ENCODE measurements around the gene STXBP2. TPM values are rescaled to one million over a fixed set of nuclear protein-coding genes. Genes with fewer than 3 reads are reported as not detected.

STXBP2 gene
- 32.1 and 51.8 TPM in 2 replicates for total RNA-seq

GRCh38 chr19:7636691-7637373, at the start of gene STXBP2:
TSS of gene STXBP2 (plus strand) at chr19:7637110. CDS start at chr19:7637150, 40 bp downstream.

DNA sequence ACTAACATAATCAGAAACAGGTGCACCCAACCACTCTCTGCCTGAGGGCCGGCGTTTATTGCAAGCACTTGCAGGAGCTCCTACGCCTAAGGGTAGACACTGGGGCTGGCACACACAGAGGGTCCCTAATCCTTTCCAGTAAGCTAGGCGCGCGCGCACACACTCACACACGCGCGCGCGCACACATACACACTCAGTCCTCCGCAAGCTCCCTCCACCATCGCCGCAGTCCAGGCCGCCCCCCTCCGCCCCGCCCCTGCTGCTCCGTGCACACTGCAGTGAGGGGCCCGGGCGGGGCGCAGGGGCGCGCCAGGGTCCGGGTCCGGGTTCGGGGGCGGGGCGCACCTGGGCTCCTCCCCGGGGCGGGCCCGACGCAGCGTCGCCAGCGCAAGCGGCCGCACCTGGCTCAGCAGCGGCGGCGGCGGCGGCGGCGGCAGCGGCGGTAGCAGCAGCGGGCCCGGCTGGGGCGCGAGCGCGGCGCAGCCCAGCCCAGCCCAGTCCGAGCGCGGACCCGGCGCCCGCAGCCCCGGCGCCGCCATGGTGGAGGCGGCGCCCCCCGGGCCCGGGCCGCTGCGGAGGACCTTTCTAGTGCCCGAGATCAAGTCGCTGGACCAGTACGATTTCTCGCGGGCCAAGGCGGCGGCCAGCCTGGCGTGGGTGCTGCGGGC, 41.3 kb upstream of the STXBP2 start, which contains the start of gene CAMSAP3:
TSS of gene CAMSAP3 (plus strand) at position 398 of the 668 bp plus-strand sequence. CDS start at position 538, 140 bp downstream.

GRCh38 chr19:7629347-7630054, 7.4 kb upstream of the STXBP2 start, which contains the start of the genes PET100 and XAB2:
TSS of gene PET100 (plus strand) at chr19:7629793. CDS start at chr19:7629834, 41 bp downstream.
TSS of gene XAB2 (minus strand) at chr19:7629545. CDS start at chr19:7629527, 18 bp downstream.

GRCh38 chr19:7633698-7634097, 3.2 kb upstream of the STXBP2 start, which contains the start of gene PCP2:
TSS of gene PCP2 (minus strand) at chr19:7633719. CDS start at chr19:7633457, 262 bp downstream.

DNA sequence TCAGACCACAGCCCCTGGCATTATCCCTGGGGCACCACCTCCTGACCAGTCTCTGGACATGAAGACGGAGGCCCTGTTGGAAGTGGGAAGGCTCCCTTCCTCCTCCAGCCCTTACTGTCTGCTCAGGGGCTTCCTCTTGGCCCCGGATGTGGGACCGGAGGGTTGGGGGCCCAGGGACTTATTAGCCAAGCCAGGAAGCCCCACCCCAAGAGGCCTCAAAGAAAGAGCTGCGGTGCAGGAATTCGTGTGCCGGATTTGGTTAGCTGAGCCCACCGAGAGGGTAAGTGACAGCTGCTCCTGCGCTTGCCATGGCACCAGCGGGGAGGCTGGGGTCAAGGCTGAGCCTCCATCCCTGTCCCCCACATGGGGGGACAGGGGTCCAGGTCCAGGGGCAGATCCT, 31.9 kb downstream of the STXBP2 start, which contains the start of gene RETN:
TSS of gene RETN (plus strand) at position 208 of the 400 bp plus-strand sequence. CDS start 278 bp downstream, outside the sequence.

GRCh38 chr19:7676854-7677253, 39.9 kb downstream of the STXBP2 start, which contains the start of gene MCEMP1:
TSS of gene MCEMP1 (plus strand) at chr19:7677090. CDS start at chr19:7677121, 31 bp downstream.

GRCh38 chr19:7680606-7681339, 43.9 kb downstream of the STXBP2 start, which contains the start of gene TRAPPC5:
TSS of gene TRAPPC5 (plus strand) at chr19:7680833. CDS start at chr19:7682254, 1,421 bp downstream.

Other genes with a start within 250 kb of the STXBP2 start
- 1.5 and 6.2 TPM in 2 replicates for gene PEX11G, start 148.1 kb upstream of the STXBP2 start, total RNA-seq
- 6.7 and 10.4 TPM in 2 replicates for gene ZNF358, start 121.0 kb upstream of the STXBP2 start, total RNA-seq
- 3.1 and 4.2 TPM in 2 replicates for gene MCOLN1, start 114.5 kb upstream of the STXBP2 start, total RNA-seq
- gene PNPLA6, start 101.4 kb upstream of the STXBP2 start, total RNA-seq = 61.4 and 80.3 TPM in 2 replicates
- gene CAMSAP3, start 41.2 kb upstream of the STXBP2 start, total RNA-seq = not detected in 2 replicates
- gene XAB2, start 7.6 kb upstream of the STXBP2 start, total RNA-seq = 14.9 and 30.3 TPM in 2 replicates
- gene PET100, start 7.3 kb upstream of the STXBP2 start, total RNA-seq = 9.6 and 14.6 TPM in 2 replicates
- gene PCP2, start 3.4 kb upstream of the STXBP2 start, total RNA-seq = not detected in 2 replicates
- gene RETN, start 31.9 kb downstream of the STXBP2 start, total RNA-seq = not detected in 2 replicates
- not detected in 2 replicates for gene MCEMP1, start 40.0 kb downstream of the STXBP2 start, total RNA-seq
- 42.8 and 84.9 TPM in 2 replicates for gene TRAPPC5, start 43.7 kb downstream of the STXBP2 start, total RNA-seq
- not detected in 2 replicates for gene FCER2, start 65.0 kb downstream of the STXBP2 start, total RNA-seq
- gene CLEC4G, start 95.0 kb downstream of the STXBP2 start, total RNA-seq = not detected in 2 replicates
- gene CD209, start 110.4 kb downstream of the STXBP2 start, total RNA-seq = not detected in 2 replicates
- 0.19 and 0.28 TPM in 2 replicates for gene CLEC4M, start 126.1 kb downstream of the STXBP2 start, total RNA-seq
- gene EVI5L, start 193.1 kb downstream of the STXBP2 start, total RNA-seq = 17.2 and 17.3 TPM in 2 replicates
- under 0.01 TPM in 1 of 2 replicates, not detected in the other for gene PRR36, start 237.3 kb downstream of the STXBP2 start, total RNA-seq

Measured in regular cardiac myocyte (primary cell).